Peyer's patch (tissue), 4 donors: ENCODE measurements around the gene DSCAML1.

Experiments
- CTCF ChIP-seq, 6 experiments: fragments of 450-650 bp in 4 of 6; fragments of 200-600 bp in 2 of 6; sonication (generic) in 1 of 6; IDR thresholded peaks; one replicate each; pipeline ENCODE4 v1.5.1; 2017 to 2019; ENCODE audit warnings: antibody characterized with exemption in 6 of 6, mild to moderate bottlenecking in 3 of 6, moderate library complexity in 1 of 6
- POLR2A ChIP-seq, 2 donors: fragments of 450-650 bp; IDR thresholded peaks; one replicate each; pipeline ENCODE4 v1.5.1; 2017; ENCODE audit warnings: antibody characterized with exemption in 2 of 2, mild to moderate bottlenecking in 2 of 2, moderate library complexity in 2 of 2

- TF ChIP-seq CTCF (IDR thresholded peaks at IDR 0.05) = no peak
- no peak for TF ChIP-seq POLR2A (IDR thresholded peaks at IDR 0.05)
Measured at GRCh38 chr11:117517097-117517496, 279.9 kb downstream of the DSCAML1 start.
